Activated naive CD4-positive, alpha-beta T cell treated with anti-CD3 and anti-CD28 coated beads, Interleukin-2, amount 10 ng/mL, durations not matched to agents 7 days and 5 days (primary cell): Measurements from ENCODE around the gene SRA1.

Experiments used
- CTCF ChIA-PET: fragments of 350-600 bp; sonication (Branson Sonifier 250); formaldehyde crosslinking; loops from one replicate; lab custom pipeline; 2021; ENCODE audit warnings: antibody characterized with exemption; lab: Charles Lee
- DNase-seq: peaks from one replicate; pipeline ENCODE4 v3.0.0-alpha.2; 2020
- H3K27ac Mint-ChIP-seq: one replicate; pipeline ENCODE4 v1.8.0; 2021; ENCODE audit warnings: mild to moderate bottlenecking, moderate library complexity, mixed read lengths
- H3K27me3 Mint-ChIP-seq: one replicate; pipeline ENCODE4 v1.8.0; 2021; ENCODE audit warnings: mild to moderate bottlenecking, mixed read lengths
- H3K36me3 Mint-ChIP-seq: one replicate; pipeline ENCODE4 v1.8.0; 2021; ENCODE audit warnings: mixed read lengths
- H3K4me1 Mint-ChIP-seq: one replicate; pipeline ENCODE4 v1.8.0; 2021; ENCODE audit warnings: mixed read lengths
- H3K4me3 Mint-ChIP-seq: one replicate; pipeline ENCODE4 v1.8.0; 2021; ENCODE audit warnings: mild to moderate bottlenecking, moderate library complexity, mixed read lengths
- H3K9me3 Mint-ChIP-seq: one replicate; pipeline ENCODE4 v1.8.0; 2021; ENCODE audit warnings: mixed read lengths

Gene SRA1

DNA sequence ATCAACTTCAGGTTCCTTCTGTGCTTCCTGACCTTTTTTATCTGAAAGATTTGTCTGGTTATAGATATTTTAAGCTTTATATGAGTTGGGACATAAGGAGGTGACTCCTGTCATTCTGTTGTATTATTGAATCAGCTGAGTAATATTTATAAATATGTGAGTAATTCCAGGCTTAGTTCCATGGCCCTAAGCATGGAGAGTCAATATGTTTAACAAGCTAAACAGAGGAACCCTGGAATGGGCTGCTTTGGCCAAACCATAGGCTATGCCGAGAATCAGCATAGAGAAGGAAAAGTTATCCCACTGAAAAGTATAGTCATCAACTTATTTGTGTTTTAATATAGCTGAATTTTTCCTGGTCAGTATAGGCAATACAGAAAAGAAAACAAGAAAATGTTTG lies 17.0 kb downstream of the SRA1 start:
- Mint-ChIP-seq H3K4me1 (no peaks in the 10 kb centered on the region), H3K36me3 (peaks cover 54% of the 10 kb centered on the region), H3K9me3 (no peaks in the 10 kb centered on the region), H3K4me3 (no peak overlapping the region), H3K27ac (no peak overlapping the region), H3K27me3 (no peaks in the 10 kb centered on the region)
- DNase-seq, result no peak
- CTCF ChIA-PET, result interaction anchor here (0.9 to 1.2 kb wide), 2 partner anchors 11 to 95 kb away, joined by 3 read pairs; no protein-coding TSS in a partner anchor

DNA sequence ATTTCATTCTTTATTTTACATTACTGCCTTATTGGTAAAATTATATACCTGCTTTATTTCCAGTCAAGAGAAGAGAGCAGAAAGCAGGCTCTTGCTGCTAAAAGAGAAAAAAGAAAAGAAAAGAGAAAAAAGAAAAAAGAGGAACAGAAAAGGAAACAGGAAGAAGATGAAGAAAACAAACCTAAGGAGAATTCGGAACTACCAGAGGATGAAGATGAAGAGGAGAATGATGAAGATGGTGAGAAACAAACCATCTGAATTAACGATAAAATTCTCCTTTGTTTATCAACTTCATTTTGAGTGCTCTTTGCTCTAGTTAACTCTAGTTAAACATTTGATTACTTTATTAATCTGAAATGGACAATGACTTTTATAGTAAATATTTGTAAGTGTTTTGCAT lies 33.3 kb downstream of the SRA1 start:
- Mint-ChIP-seq H3K36me3 (peaks cover 41% of the 10 kb centered on the region), H3K27me3 (no peaks in the 10 kb centered on the region), H3K4me3 (no peak overlapping the region), H3K9me3 (peaks cover 2% of the 10 kb centered on the region), H3K4me1 (no peaks in the 10 kb centered on the region), H3K27ac (no peak overlapping the region)
- CTCF ChIA-PET, result no interaction called here
- no peak for DNase-seq

DNA sequence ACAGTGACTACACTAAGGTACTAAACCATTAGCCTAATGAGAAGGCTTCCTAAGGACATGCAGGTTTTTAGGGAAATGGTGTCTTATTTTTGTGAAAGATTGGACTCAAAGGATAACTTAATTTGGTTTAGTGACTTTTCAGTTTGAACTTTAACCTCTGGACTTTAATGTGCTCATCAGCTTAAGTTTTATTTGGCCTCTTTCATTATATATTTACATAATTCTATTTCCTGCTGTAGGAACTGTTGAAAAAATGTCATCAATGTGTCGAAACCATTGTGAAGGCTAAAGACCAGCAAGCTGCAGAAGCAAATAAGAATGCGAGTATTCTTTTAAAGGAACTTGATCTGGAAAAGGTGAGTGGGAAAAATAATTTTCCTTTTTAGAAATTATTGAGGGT lies 44.1 kb downstream of the SRA1 start:
- H3K9me3 Mint-ChIP-seq, result no peaks in the 10 kb centered on the region
- H3K4me1 Mint-ChIP-seq, result no peaks in the 10 kb centered on the region
- H3K36me3 Mint-ChIP-seq, result peaks cover 48% of the 10 kb centered on the region
- H3K4me3 Mint-ChIP-seq, result no peak overlapping the region
- DNase-seq, result no peak
- no peak overlapping the region for H3K27ac Mint-ChIP-seq
- no peaks in the 10 kb centered on the region for H3K27me3 Mint-ChIP-seq
- CTCF ChIA-PET, result no interaction called here

DNA sequence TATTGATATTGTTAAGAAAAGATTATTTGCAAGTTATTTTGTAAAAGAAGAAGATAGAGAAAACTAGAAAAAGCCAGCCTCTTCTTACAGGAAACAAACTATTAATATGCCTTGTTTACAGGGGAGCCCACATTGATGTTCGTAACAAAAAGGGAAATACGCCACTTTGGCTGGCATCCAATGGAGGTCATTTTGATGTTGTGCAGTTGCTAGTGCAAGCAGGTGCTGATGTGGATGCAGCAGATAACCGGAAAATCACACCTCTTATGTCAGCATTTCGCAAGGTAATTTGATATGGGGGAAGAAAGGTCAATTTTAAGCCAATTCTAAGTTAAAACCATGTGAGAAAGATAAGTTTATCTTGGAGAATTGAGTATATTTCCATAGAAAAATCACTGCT lies 47.4 kb downstream of the SRA1 start:
- CTCF ChIA-PET, result no interaction called here

DNA sequence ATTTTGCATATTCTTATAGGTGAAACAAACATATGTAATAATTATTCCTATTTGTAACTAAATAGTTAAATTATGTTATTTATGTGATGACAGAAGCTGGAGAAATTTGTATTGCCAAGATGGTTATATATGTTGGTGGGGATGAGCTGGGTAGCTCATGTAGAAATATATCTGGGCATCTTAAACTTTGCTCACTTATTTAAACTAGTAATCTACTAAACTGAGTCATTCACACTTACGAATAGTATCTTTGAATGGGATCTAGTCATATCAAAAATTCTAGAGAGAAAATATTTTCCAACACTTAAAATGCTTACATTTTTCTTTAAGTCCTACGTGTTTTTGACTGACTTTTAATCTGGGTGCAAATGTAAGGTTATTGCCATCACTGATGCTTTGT lies 54.4 kb downstream of the SRA1 start:
- Mint-ChIP-seq H3K9me3 (no peaks in the 10 kb centered on the region), H3K4me3 (no peak overlapping the region), H3K4me1 (no peaks in the 10 kb centered on the region), H3K27me3 (no peaks in the 10 kb centered on the region), H3K27ac (no peak overlapping the region), H3K36me3 (peaks cover 17% of the 10 kb centered on the region)
- DNase-seq, result no peak
- CTCF ChIA-PET, result interaction anchor here (0.8 kb wide), 1 partner anchor 262 kb away, joined by 3 read pairs; no protein-coding TSS in a partner anchor

More for the DNA sequence above, 47.4 kb downstream of the SRA1 start:
- H3K4me1 Mint-ChIP-seq, result no peaks in the 10 kb centered on the region
- peaks cover 49% of the 10 kb centered on the region for H3K36me3 Mint-ChIP-seq
- H3K27me3 Mint-ChIP-seq, result no peaks in the 10 kb centered on the region
- no peak for DNase-seq
- no peak overlapping the region for H3K4me3 Mint-ChIP-seq
- no peak overlapping the region for H3K27ac Mint-ChIP-seq
- no peaks in the 10 kb centered on the region for H3K9me3 Mint-ChIP-seq
